ENCODE data around the gene SMAD4. TPM values are rescaled to one million over a fixed set of nuclear protein-coding genes. Genes with fewer than 3 reads are reported as not detected.

The SMAD4 gene
- total RNA-seq, 1 experiment from 2014 or later: 96.3 TPM

DNA sequence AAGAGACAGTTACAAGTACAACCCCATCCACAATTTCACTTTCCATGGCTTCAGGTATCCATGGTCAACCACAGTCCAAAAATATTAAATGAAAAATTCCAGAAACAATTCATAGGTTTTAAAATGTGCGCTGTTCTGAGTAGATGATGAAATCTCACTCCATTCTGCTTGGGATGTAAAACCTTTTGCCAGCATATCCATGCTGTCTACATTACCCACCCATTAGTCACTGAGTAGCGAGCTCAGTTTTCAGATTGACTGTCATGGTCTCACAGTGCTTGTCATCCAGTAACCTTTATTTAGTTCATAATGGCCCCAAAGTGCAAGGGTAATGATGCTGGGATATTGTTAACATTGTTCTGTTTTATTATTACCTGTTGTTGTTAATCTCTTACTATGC lies 40.5 kb downstream of the SMAD4 start:
- CTCF ChIA-PET: no interaction called here
- no peak for TF ChIP-seq ZNF274 (IDR thresholded peaks at IDR 0.05; ENCODE audit: low read depth, low read length)
- no peak for TF ChIP-seq CEBPB (IDR thresholded peaks at IDR 0.05; ENCODE audit: low read depth)
- TF ChIP-seq FOSL1 (IDR thresholded peaks at IDR 0.05; ENCODE audit: low read depth): no peak
- no peak for TF ChIP-seq POLR2AphosphoS5 (IDR thresholded peaks at IDR 0.05; ENCODE audit: low read depth, low read length)
- no peak for TF ChIP-seq YY1 (IDR thresholded peaks at IDR 0.05; ENCODE audit: extremely low read depth, insufficient replicate concordance, low read depth, low read length)
- intact Hi-C loops (cut with micrococcal nuclease): no loop called here
- no peak overlapping the region for H3K4me3 ChIP-seq (replicated peaks in 1 of 2; ENCODE audit: low read depth in 1 of 2, low read length in 2 of 2)
- no peak overlapping the region for H3K4me2 ChIP-seq (ENCODE audit: low read length)
- RAD21 ChIA-PET (ENCODE audit: low non-redundant PET in 1 of 2, low total read pairs in 2 of 2, uncharacterized antibody in 2 of 2, unreplicated experiment in 2 of 2): no interaction called here
- peaks cover 0 to 10% of the 10 kb centered on the region in 2 experiments; a peak in 2 of 4 replicates for H3K4me1 ChIP-seq (ENCODE audit: control insufficient read depth in 1 of 2, insufficient read depth in 2 of 2, low read length in 2 of 2)
- no peaks in the 10 kb centered on the region for H3K9me2 ChIP-seq (ENCODE audit: insufficient read depth)
- H3K9ac ChIP-seq (ENCODE audit: low read length): no peak overlapping the region
- BruUV-seq (replicated peaks): no TSS peak
- DNase-seq (ENCODE audit: low read depth, low spot score) (no peak), ATAC-seq (no peak)
- no peaks in the 10 kb centered on the region for H3K9me3 ChIP-seq (ENCODE audit: control insufficient read depth in 1 of 2, insufficient read depth in 1 of 2, low read depth in 1 of 2, low read length in 2 of 2)
- peaks cover 3% of the 10 kb centered on the region; the same call in 1 of the 2 replicates for H4K20me1 ChIP-seq (ENCODE audit: insufficient read depth)
- peaks cover 33% of the 10 kb centered on the region for H3K79me2 ChIP-seq (ENCODE audit: insufficient read depth, low read length)
- H3K36me3 ChIP-seq (ENCODE audit: control insufficient read depth in 1 of 2, insufficient read depth in 2 of 2, low read length in 2 of 2): peaks cover 2 to 19% of the 10 kb centered on the region in 2 experiments; a peak in 2 of 4 replicates
- H3K27me3 ChIP-seq (ENCODE audit: insufficient read depth, low read length): no peaks in the 10 kb centered on the region
- POLR2A ChIA-PET: no interaction called here
- no peak overlapping the region for H3K27ac ChIP-seq (ENCODE audit: low read depth, low read length)
- no peak overlapping the region for H2AFZ ChIP-seq (ENCODE audit: low read depth, low read length, poor library complexity, severe bottlenecking)

DNA sequence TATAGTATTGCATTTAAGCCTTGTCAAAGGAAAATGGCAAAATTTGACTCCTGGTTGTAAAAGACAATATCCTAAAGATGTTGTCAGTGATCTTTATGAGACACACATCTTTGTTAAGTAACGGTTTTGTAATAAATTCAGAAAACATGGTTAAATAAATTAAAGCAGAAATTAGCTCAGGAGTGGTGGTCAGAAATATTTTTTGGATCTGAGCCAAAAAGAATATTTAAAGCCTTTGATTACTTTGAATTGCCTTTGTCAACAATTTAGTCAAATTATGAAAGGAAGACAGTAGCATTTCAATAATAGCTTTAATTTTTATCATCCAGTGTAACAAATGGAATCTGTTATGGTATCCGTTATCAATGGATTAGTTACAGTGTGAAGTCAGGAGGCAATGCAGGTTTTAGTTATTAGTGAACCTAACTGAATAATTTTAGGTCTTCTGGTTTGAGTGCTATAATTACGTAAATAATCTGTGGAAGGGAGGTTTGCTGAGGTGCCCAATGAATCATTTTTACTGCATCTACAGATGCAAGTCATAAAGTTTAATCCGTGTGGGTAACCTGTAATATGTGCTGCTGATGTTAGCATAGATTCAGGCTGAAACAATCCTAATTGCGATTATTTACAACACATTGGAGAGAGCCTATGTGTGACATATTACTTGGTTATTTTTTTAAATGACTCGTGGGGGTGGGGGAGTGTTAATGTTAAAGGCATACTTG lies 42.7 kb downstream of the SMAD4 start:
- no peak overlapping the region for H3K4me2 ChIP-seq (ENCODE audit: low read length)
- peaks cover 3% of the 10 kb centered on the region; the same call in 1 of the 2 replicates for H4K20me1 ChIP-seq (ENCODE audit: insufficient read depth)
- ATAC-seq: no peak
- ChIA-PET RAD21 (ENCODE audit: low non-redundant PET in 1 of 2, low total read pairs in 2 of 2, uncharacterized antibody in 2 of 2, unreplicated experiment in 2 of 2) (no interaction called here), POLR2A (no interaction called here), CTCF (no interaction called here)
- peaks cover 0 to 6% of the 10 kb centered on the region in 2 experiments; a peak in 2 of 4 replicates for H3K4me1 ChIP-seq (ENCODE audit: control insufficient read depth in 1 of 2, insufficient read depth in 2 of 2, low read length in 2 of 2)
- BruUV-seq (replicated peaks): no TSS peak
- no peak overlapping the region for H3K9ac ChIP-seq (ENCODE audit: low read length)
- intact Hi-C loops (cut with micrococcal nuclease): no loop called here
- H3K9me2 ChIP-seq (ENCODE audit: insufficient read depth): no peaks in the 10 kb centered on the region
- H3K79me2 ChIP-seq (ENCODE audit: insufficient read depth, low read length): peaks cover 32% of the 10 kb centered on the region
- no peak for DNase-seq (ENCODE audit: low read depth, low spot score)
- H3K9me3 ChIP-seq (ENCODE audit: control insufficient read depth in 1 of 2, insufficient read depth in 1 of 2, low read depth in 1 of 2, low read length in 2 of 2): no peaks in the 10 kb centered on the region
- H3K27me3 ChIP-seq (ENCODE audit: insufficient read depth, low read length): no peaks in the 10 kb centered on the region
- H3K27ac ChIP-seq (ENCODE audit: low read depth, low read length): no peak overlapping the region
- no peak overlapping the region for H3K4me3 ChIP-seq (replicated peaks in 1 of 2; ENCODE audit: low read depth in 1 of 2, low read length in 2 of 2)
- H2AFZ ChIP-seq (ENCODE audit: low read depth, low read length, poor library complexity, severe bottlenecking): no peak overlapping the region
- peaks cover 9% of the 10 kb centered on the region in 2 experiments; a peak in 3 of 4 replicates for H3K36me3 ChIP-seq (ENCODE audit: control insufficient read depth in 1 of 2, insufficient read depth in 2 of 2, low read length in 2 of 2)
- TF ChIP-seq, protein P1, sequence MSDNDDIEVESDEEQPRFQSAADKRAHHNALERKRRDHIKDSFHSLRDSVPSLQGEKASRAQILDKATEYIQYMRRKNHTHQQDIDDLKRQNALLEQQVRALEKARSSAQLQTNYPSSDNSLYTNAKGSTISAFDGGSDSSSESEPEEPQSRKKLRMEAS (IDR thresholded peaks at IDR 0.05): no peak
- TF ChIP-seq, protein P2, sequence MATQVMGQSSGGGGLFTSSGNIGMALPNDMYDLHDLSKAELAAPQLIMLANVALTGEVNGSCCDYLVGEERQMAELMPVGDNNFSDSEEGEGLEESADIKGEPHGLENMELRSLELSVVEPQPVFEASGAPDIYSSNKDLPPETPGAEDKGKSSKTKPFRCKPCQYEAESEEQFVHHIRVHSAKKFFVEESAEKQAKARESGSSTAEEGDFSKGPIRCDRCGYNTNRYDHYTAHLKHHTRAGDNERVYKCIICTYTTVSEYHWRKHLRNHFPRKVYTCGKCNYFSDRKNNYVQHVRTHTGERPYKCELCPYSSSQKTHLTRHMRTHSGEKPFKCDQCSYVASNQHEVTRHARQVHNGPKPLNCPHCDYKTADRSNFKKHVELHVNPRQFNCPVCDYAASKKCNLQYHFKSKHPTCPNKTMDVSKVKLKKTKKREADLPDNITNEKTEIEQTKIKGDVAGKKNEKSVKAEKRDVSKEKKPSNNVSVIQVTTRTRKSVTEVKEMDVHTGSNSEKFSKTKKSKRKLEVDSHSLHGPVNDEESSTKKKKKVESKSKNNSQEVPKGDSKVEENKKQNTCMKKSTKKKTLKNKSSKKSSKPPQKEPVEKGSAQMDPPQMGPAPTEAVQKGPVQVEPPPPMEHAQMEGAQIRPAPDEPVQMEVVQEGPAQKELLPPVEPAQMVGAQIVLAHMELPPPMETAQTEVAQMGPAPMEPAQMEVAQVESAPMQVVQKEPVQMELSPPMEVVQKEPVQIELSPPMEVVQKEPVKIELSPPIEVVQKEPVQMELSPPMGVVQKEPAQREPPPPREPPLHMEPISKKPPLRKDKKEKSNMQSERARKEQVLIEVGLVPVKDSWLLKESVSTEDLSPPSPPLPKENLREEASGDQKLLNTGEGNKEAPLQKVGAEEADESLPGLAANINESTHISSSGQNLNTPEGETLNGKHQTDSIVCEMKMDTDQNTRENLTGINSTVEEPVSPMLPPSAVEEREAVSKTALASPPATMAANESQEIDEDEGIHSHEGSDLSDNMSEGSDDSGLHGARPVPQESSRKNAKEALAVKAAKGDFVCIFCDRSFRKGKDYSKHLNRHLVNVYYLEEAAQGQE (IDR thresholded peaks at IDR 0.05; ENCODE audit: low read depth): no peak
- TF ChIP-seq TCF7L2 (IDR thresholded peaks at IDR 0.05; ENCODE audit: borderline replicate concordance, extremely low read depth, insufficient read depth, insufficient read length) (no peak), JUND (IDR thresholded peaks at IDR 0.05) (no peak), YY1 (IDR thresholded peaks at IDR 0.05; ENCODE audit: extremely low read depth, insufficient replicate concordance, low read depth, low read length) (no peak), RAD21 (IDR thresholded peaks at IDR 0.05; ENCODE audit: low read depth) (no peak), EZH2phosphoT487 (IDR thresholded peaks at IDR 0.05; ENCODE audit: borderline replicate concordance) (no peak), EZH2 (IDR thresholded peaks at IDR 0.05) (no peak), SIN3A (IDR thresholded peaks at IDR 0.05; ENCODE audit: low read depth) (no peak), POLR2AphosphoS5 (IDR thresholded peaks at IDR 0.05; ENCODE audit: low read depth, low read length) (no peak), SRF (IDR thresholded peaks at IDR 0.05; ENCODE audit: low read depth) (no peak), ELF1 (IDR thresholded peaks at IDR 0.05; ENCODE audit: borderline replicate concordance, low read depth) (no peak), POLR2A (IDR thresholded peaks at IDR 0.05; ENCODE audit: borderline replicate concordance, extremely low read depth, insufficient read depth, insufficient read length) (no peak), FOSL1 (IDR thresholded peaks at IDR 0.05; ENCODE audit: low read depth) (no peak)
- TF ChIP-seq, protein P3, sequence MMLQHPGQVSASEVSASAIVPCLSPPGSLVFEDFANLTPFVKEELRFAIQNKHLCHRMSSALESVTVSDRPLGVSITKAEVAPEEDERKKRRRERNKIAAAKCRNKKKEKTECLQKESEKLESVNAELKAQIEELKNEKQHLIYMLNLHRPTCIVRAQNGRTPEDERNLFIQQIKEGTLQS (IDR thresholded peaks at IDR 0.05): no peak

Measured in HCT116 (cell line).